NT2/D1 (cell line): ENCODE data around the gene SEC23IP.

Source experiments
- SUZ12 ChIP-seq: IDR thresholded peaks from 2 replicates; pipeline ENCODE4 v1.6.1; 2011; ENCODE audit not compliant: insufficient read length, insufficient read depth; ENCODE audit errors: extremely low read depth
- YY1 ChIP-seq: IDR thresholded peaks from 2 replicates; pipeline ENCODE4 v1.6.1; 2011; ENCODE audit not compliant: insufficient read length, insufficient read depth
- ZNF274 ChIP-seq: IDR thresholded peaks from 2 replicates; pipeline ENCODE4 v1.6.1; 2011; ENCODE audit warnings: mild to moderate bottlenecking, low read depth, low read length

DNA sequence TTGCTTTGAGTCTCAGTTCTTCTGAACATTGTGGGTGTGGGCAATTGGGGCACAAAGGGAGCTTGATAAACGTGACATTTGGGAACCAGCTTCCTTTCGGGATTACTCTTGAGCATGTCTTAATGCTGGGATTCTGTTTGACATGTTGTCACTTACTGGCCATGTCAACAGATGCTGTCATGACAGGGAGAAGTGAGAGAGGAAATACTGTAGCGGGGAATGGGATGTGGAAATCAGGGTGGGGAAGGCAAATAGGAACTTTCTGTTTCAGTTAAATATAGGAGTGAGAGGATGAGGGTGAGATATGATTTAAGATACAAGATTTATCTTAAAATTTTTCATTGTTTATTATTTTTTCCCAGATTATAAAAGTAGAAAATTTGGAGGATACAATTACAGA is 83.9 kb downstream of the SEC23IP start:
- TF ChIP-seq YY1 (no peak), ZNF274 (no peak), SUZ12 (no peak)
